Stomach (tissue), 9 donors: Measurements from ENCODE around the gene SMIM12. TPM values are rescaled to one million over a fixed set of nuclear protein-coding genes. Genes with fewer than 3 reads are reported as not detected.

Source experiments
- DNase-seq, 2 donors: peaks; one replicate each; pipeline versions ENCODE4 v3.0.0 to v3.0.0-alpha.2; 2013 to 2019
- H3K27ac ChIP-seq, 5 donors: fragments of 200-600 bp in 4 of 5; sonication (generic) in 4 of 5; one replicate each; pipeline ENCODE4 v1.5.1; 2013 to 2019; ENCODE audit warnings: mild to moderate bottlenecking in 1 of 5, moderate library complexity in 1 of 5
- H3K27me3 ChIP-seq, 3 donors: fragments of 200-600 bp; sonication (generic); one replicate each; pipeline ENCODE4 v1.5.1; 2017 to 2019; ENCODE audit warnings: mixed run types in 1 of 3
- H3K36me3 ChIP-seq, 4 donors: fragments of 200-600 bp; sonication (generic); 1 replicate in 3 of 4; 2 replicates in 1 of 4; pipeline ENCODE4 v1.5.1; 2016 to 2019
- H3K4me1 ChIP-seq, 4 donors: fragments of 200-600 bp; sonication (generic); one replicate each; pipeline ENCODE4 v1.5.1; 2016 to 2019
- H3K4me3 ChIP-seq, 4 donors: fragments of 200-600 bp; sonication (generic) in 3 of 4; one replicate each; pipeline ENCODE4 v1.5.1; 2016 to 2019; ENCODE audit warnings: mild to moderate bottlenecking in 1 of 4
- H3K9me3 ChIP-seq, 4 donors: fragments of 200-600 bp; sonication (generic); one replicate each; pipeline ENCODE4 v1.5.1; 2016 to 2019
- EP300 ChIP-seq: sonication (generic); formaldehyde crosslinking; IDR thresholded peaks from one replicate; pipeline ENCODE4 v1.6.1; 2017; ENCODE audit warnings: antibody characterized with exemption
- POLR2A ChIP-seq, 4 donors: fragments of 450-650 bp; IDR thresholded peaks; one replicate each; pipeline ENCODE4 v1.6.1; 2016; ENCODE audit warnings: antibody characterized with exemption in 4 of 4, control low read depth in 2 of 4, mild to moderate bottlenecking in 1 of 4, moderate library complexity in 1 of 4
- POLR2AphosphoS5 ChIP-seq, 3 donors: sonication (generic); formaldehyde crosslinking; IDR thresholded peaks; one replicate each; pipeline ENCODE4 v1.6.1; 2016; ENCODE audit warnings: antibody characterized with exemption in 3 of 3
- WGBS, 5 donors: extraction: QIAGEN DNeasy Blood & Tissue Kit in 3 of 5; methylation state at CpG; one replicate each; pipeline versions ENCODE4 v1.1.5 to v1.1.7; 2013 to 2018; 5-methylcytosine and 5-hydroxymethylcytosine counted together
- intact Hi-C: fragments of 100-400 bp; cut with DNase I; formaldehyde crosslinking; loops from one replicate; pipeline ENCODE4 v1.15.1; 2023; ENCODE audit warnings: low total_unique reads
- polyA plus RNA-seq, 3 donors: library from polyadenylated mRNA; stranded (reverse); fragments of 200-250 nt; gene quantifications; one replicate each; pipeline ENCODE4 v1.2.3, GENCODE V29; 2013
- total RNA-seq, 5 donors: library from RNA; depleted of rRNA; stranded (reverse); fragments of >200 nt; gene quantifications; one replicate each; pipeline versions ENCODE4 v1.1.0 to v1.2.3, GENCODE V29; 2014 to 2016
- TF ChIP-seq, protein P1 (sequence below), 7 experiments: fragments of 450-650 bp in 4 of 7; fragments of 200-600 bp in 3 of 7; sonication (generic) in 3 of 7; IDR thresholded peaks; one replicate each; pipeline ENCODE4 v1.5.1; 2016 to 2019; ENCODE audit warnings: antibody characterized with exemption in 7 of 7, control low read depth in 2 of 7, mild to moderate bottlenecking in 1 of 7
- donor health status: healthy with polysubstance abuse.
- donor health status: Bipolar disorder and iron deficiency.
- donor health status: healthy.

Gene SMIM12
- total and polyA plus RNA-seq, 8 donors = 0.58 to 28.9 (median 22.6) TPM

DNA sequence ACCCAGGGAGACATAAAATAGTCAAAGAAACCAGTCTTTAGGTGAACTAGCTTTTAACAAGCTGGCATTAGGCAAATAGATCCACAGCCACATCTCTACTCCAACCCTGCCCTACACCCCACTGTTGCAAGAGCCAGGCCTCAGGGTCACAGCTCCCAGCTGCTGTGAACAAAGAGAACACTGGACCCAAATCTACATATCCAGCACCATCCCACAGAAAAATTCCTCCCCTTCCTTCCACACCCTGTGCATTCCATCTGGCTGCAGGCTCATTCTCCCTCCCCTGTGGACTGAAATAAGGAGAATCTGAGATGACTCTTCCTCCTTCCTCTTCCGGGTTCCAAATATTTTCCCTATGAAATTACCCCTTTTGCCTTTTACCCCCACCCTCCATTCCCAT, 46.7 kb upstream of the SMIM12 start:
- no peaks in the 10 kb centered on the region for H3K4me1 ChIP-seq
- no peak overlapping the region for H3K4me3 ChIP-seq
- no peak overlapping the region for H3K27ac ChIP-seq
- 71 to 96% (median 79%) methylated on average over 1 of the region's 1 CpG for WGBS, 5 donors
- DNase-seq = no peak
- H3K27me3 ChIP-seq = peaks cover 0 to 20% (median 0%) of the 10 kb centered on the region in 3 donors
- no peaks in the 10 kb centered on the region for H3K9me3 ChIP-seq
- no peaks in the 10 kb centered on the region for H3K36me3 ChIP-seq
- intact Hi-C loops = no loop called here
- no peak for TF ChIP-seq EP300
- TF ChIP-seq, protein P1, sequence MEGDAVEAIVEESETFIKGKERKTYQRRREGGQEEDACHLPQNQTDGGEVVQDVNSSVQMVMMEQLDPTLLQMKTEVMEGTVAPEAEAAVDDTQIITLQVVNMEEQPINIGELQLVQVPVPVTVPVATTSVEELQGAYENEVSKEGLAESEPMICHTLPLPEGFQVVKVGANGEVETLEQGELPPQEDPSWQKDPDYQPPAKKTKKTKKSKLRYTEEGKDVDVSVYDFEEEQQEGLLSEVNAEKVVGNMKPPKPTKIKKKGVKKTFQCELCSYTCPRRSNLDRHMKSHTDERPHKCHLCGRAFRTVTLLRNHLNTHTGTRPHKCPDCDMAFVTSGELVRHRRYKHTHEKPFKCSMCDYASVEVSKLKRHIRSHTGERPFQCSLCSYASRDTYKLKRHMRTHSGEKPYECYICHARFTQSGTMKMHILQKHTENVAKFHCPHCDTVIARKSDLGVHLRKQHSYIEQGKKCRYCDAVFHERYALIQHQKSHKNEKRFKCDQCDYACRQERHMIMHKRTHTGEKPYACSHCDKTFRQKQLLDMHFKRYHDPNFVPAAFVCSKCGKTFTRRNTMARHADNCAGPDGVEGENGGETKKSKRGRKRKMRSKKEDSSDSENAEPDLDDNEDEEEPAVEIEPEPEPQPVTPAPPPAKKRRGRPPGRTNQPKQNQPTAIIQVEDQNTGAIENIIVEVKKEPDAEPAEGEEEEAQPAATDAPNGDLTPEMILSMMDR (IDR thresholded peaks at IDR 0.05) = no peak
- no peak for TF ChIP-seq POLR2AphosphoS5 (IDR thresholded peaks at IDR 0.05)
- TF ChIP-seq POLR2A (IDR thresholded peaks at IDR 0.05) = no peak

DNA sequence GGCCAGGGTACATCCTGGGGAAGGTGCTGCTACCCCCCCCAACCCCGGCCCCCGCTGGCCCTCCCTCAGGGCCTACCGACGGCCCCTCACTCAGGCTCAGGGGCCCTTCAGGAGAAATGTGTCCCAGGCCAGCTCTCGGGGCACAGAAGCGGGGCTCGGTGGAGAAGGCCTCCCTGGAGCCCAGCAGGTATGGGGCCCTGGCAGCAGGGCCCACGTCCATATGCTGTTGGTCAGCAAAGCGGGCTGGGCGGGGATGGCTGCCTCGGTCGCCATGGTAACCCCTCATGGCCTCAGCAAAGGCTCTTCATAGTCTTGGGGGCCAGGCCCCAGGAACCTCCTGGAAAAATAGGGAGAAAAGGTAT, 45.5 kb upstream of the SMIM12 start:
- TF ChIP-seq POLR2AphosphoS5 (IDR thresholded peaks at IDR 0.05) = no peak
- TF ChIP-seq, protein P1 (IDR thresholded peaks at IDR 0.05) = no peak
- WGBS, 5 donors = 77 to 88% (median 80%) methylated on average over 6 to 12 of the region's 12 CpGs
- Histone ChIP-seq H3K4me3 (no peak overlapping the region), H3K27ac (no peak overlapping the region), H3K9me3 (no peaks in the 10 kb centered on the region), H3K27me3 (peaks cover 0 to 31% (median 0%) of the 10 kb centered on the region in 3 donors), H3K36me3 (no peaks in the 10 kb centered on the region), H3K4me1 (no peaks in the 10 kb centered on the region)
- DNase-seq = no peak
- intact Hi-C loops = no loop called here

DNA sequence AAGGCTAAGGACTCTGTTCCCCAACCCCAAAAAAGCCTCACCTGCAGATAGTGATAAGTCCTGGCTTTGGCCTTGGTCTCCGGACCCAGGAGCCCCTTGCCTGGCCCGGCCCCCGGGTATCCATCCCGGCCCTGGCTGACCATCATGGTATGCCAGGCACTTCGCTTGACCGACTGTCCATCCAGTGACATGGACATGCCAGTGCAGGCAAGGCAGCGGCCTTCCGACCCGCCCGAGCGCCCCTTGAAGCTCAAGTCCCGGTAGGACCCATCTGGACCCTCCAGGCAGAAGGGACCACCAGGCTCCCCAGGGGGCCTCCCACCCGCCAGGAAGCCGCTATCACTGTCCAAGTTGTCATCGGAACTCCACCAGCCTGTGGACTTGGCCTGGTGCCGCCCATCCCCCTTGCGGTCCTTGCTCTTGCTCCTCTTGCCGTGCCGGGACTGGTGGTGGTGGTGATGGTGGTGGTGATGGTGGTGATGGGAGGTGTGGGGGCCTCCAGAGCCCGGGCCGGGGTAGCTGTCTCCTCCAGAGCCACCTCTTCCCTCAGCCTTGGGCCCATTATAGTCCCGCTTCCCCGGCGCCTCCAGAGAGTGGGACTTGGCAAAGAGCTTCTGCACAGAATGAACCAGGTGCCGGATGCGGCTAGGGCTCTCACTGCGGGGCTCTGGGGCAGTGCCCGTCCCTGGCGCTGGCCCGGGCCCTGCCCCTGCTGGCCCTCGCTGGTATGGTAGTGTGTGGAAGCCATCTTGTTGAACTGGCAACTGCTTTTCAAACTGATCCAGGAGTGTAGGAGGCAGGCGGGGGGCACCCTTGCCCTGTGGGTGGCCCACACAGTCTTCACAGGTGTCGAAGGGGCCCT, 44.9 kb upstream of the SMIM12 start:
- intact Hi-C loops = no loop called here
- Histone ChIP-seq H3K4me3 (no peak overlapping the region), H3K36me3 (no peaks in the 10 kb centered on the region), H3K27me3 (peaks cover 0 to 35% (median 0%) of the 10 kb centered on the region in 3 donors), H3K27ac (no peak overlapping the region), H3K9me3 (no peaks in the 10 kb centered on the region), H3K4me1 (no peaks in the 10 kb centered on the region)
- 81 to 92% (median 88%) methylated on average over 21 to 33 of the region's 33 CpGs for WGBS, 5 donors
- TF ChIP-seq EP300 = no peak
- TF ChIP-seq, protein P1 (IDR thresholded peaks at IDR 0.05) = no peak
- TF ChIP-seq POLR2AphosphoS5 (IDR thresholded peaks at IDR 0.05) = no peak
- TF ChIP-seq POLR2A (IDR thresholded peaks at IDR 0.05) = no peak
- no peak for DNase-seq

DNA sequence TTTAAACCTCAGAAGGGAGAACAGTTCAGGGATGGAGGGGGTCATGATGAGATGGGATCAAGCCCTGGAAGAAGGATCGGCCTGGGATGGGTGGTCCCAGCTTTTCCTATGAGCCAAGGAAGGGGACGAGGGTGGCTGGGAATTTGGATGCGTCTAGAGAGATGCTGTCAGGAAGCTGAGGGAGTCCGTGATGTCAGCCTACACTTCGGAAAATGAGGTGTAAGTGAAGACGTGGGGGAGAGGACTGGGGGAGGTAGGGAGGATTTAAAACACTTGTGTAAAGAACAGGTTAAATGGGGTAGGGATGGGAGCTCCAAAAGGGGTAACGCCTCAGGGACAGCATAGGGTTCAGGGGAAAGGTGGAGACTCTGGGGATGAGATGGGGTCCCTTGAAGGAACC, 42.4 kb upstream of the SMIM12 start:
- Histone ChIP-seq H3K4me1 (no peaks in the 10 kb centered on the region), H3K4me3 (no peak overlapping the region), H3K9me3 (no peaks in the 10 kb centered on the region), H3K36me3 (no peaks in the 10 kb centered on the region), H3K27ac (no peak overlapping the region), H3K27me3 (peaks cover 0 to 20% (median 0%) of the 10 kb centered on the region in 3 donors)
- DNase-seq = no peak
- 59 to 76% (median 69%) methylated on average over 7 of the region's 7 CpGs for WGBS, 5 donors
- intact Hi-C loops = no loop called here
- TF ChIP-seq POLR2A (IDR thresholded peaks at IDR 0.05) (no peak), POLR2AphosphoS5 (IDR thresholded peaks at IDR 0.05) (no peak), EP300 (no peak)
- TF ChIP-seq, protein P1 (IDR thresholded peaks at IDR 0.05) = no peak
